ENCODE data around the gene ORC5. TPM values are rescaled to one million over a fixed set of nuclear protein-coding genes. Genes with fewer than 3 reads are reported as not detected.

The ORC5 gene
- polyA plus RNA-seq, 3 donors = 2.8 to 7.9 (median 7.0) TPM

DNA sequence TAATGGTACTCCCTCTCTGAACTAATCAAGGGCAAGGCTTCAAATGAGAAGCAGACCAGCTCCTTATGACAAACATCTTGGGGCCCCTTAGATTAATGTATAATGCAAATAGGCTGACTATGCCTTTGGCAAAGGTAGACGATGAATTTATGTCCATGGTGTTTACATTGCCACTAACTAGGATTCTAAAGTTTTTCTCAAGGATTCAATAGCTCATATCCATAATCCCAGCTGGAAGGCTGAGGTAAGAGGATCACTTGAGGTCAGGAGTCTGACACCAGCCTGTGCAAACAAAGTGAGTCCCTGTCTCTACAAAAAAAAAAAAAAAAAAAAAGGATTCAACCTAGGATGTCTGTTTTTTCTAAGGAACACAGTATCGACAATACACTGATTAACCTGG lies 96.5 kb downstream of the ORC5 start:
- no peaks in the 10 kb centered on the region for H3K79me2 ChIP-seq (ENCODE audit: insufficient read depth, low read length)
- H3K9ac ChIP-seq (ENCODE audit: insufficient read depth, low read length, poor library complexity, severe bottlenecking) = no peak overlapping the region
- H3K4me2 ChIP-seq (replicated peaks; ENCODE audit: extremely low read depth, low read length, poor library complexity, severe bottlenecking) = no peak overlapping the region
- H3K27me3 ChIP-seq (ENCODE audit: control insufficient read depth in 2 of 2, insufficient read depth in 2 of 2, low read length in 2 of 2) = no peaks in the 10 kb centered on the region
- H3K9me3 ChIP-seq (replicated peaks in 1 of 2; ENCODE audit: control insufficient read depth in 1 of 2, insufficient read depth in 1 of 2, low read length in 2 of 2) = no peaks in the 10 kb centered on the region
- Mint-ChIP-seq H3K9me3 (peaks cover 0 to 2% (median 0%) of the 10 kb centered on the region in 7 donors), H3K27ac (no peak overlapping the region), H3K27me3 (ENCODE audit: low read depth in 3 of 3) (peaks cover 0 to 8% (median under 1%) of the 10 kb centered on the region in 3 donors), H3K36me3 (no peaks in the 10 kb centered on the region), H3K4me1 (no peaks in the 10 kb centered on the region), H3K4me3 (no peak overlapping the region)
- no peak for TF ChIP-seq CTCF (IDR thresholded peaks at IDR 0.05)
- no peaks in the 10 kb centered on the region for H4K20me1 ChIP-seq (ENCODE audit: insufficient read depth, low read length)
- H3K27ac ChIP-seq (ENCODE audit: low read depth in 1 of 2, low read length in 2 of 2) = no peak overlapping the region
- no peak overlapping the region for H3K4me3 ChIP-seq (replicated peaks in 1 of 3; ENCODE audit: low read depth in 2 of 3, low read length in 3 of 3)
- no peaks in the 10 kb centered on the region for H3K36me3 ChIP-seq (replicated peaks in 1 of 2; ENCODE audit: control insufficient read depth in 1 of 2, insufficient read depth in 2 of 2, low read length in 2 of 2)
- DNase-seq = no peak
- intact Hi-C loops (cut with micrococcal nuclease) = no loop called here
- H3K4me1 ChIP-seq (ENCODE audit: control insufficient read depth in 1 of 2, insufficient read depth in 2 of 2, low read length in 2 of 2) = no peaks in the 10 kb centered on the region
- H2AFZ ChIP-seq (ENCODE audit: insufficient read depth, low read depth, low read length, poor library complexity, severe bottlenecking) = no peak overlapping the region
- WGBS (ENCODE audit: insufficient coverage) = no CpG with 5 or more reads among the region's 2 CpGs

DNA sequence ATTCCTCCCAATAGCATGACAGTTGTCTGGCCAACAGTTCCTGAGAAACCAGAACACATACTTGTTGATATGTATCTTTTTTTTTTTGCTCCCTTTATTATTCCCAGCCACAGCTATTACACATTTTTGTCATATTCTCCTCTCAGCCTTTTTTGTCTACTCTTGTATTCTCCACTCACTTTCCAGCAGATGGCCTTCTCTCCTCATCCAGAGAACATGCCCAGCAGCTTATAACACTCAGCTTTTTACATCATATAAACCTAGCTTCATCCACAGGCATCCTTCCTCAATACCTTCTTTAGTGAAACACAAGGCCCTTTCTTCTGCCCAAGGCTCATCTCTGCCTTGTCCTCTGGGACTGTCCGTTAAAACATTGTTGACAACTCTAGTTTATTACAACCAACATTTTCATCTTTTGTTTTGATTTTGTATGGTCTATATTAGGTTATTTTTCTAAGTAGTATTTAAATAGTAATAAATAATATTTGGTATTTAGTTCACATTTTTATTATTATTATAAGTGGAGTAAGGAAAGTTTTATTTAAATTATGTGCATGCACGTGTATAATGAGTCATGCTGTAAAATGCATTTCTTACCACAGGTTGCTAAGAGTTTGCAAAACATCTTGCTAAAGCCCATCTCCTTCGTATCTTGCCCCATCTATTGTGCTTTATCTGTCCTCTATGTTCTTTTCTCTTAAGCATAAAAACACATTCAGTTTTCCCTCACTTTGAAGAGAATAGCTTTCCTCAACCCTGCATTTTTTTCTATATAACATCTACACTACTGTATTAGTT lies 101.5 kb downstream of the ORC5 start:
- no peak for TF ChIP-seq CTCF (IDR thresholded peaks at IDR 0.05)
- no peak overlapping the region for H3K9ac ChIP-seq (ENCODE audit: insufficient read depth, low read length, poor library complexity, severe bottlenecking)
- no peaks in the 10 kb centered on the region for H3K36me3 ChIP-seq (replicated peaks in 1 of 2; ENCODE audit: control insufficient read depth in 1 of 2, insufficient read depth in 2 of 2, low read length in 2 of 2)
- Mint-ChIP-seq H3K36me3 (no peaks in the 10 kb centered on the region), H3K4me1 (no peaks in the 10 kb centered on the region), H3K9me3 (peaks cover 0 to 4% (median 0%) of the 10 kb centered on the region in 7 donors), H3K27me3 (ENCODE audit: low read depth in 3 of 3) (peaks cover 2 to 5% (median 3%) of the 10 kb centered on the region in 3 donors), H3K4me3 (no peak overlapping the region), H3K27ac (no peak overlapping the region)
- no peak overlapping the region for H3K4me2 ChIP-seq (replicated peaks; ENCODE audit: extremely low read depth, low read length, poor library complexity, severe bottlenecking)
- H4K20me1 ChIP-seq (ENCODE audit: insufficient read depth, low read length) = no peaks in the 10 kb centered on the region
- no peaks in the 10 kb centered on the region for H3K4me1 ChIP-seq (ENCODE audit: control insufficient read depth in 1 of 2, insufficient read depth in 2 of 2, low read length in 2 of 2)
- 67% methylated on average over 1 of the region's 3 CpGs for WGBS (ENCODE audit: insufficient coverage)
- intact Hi-C loops (cut with micrococcal nuclease) = no loop called here
- no peak overlapping the region for H3K4me3 ChIP-seq (replicated peaks in 1 of 3; ENCODE audit: low read depth in 2 of 3, low read length in 3 of 3)
- no peak overlapping the region for H3K27ac ChIP-seq (ENCODE audit: low read depth in 1 of 2, low read length in 2 of 2)
- no peaks in the 10 kb centered on the region for H3K27me3 ChIP-seq (ENCODE audit: control insufficient read depth in 2 of 2, insufficient read depth in 2 of 2, low read length in 2 of 2)
- no peaks in the 10 kb centered on the region for H3K79me2 ChIP-seq (ENCODE audit: insufficient read depth, low read length)
- no peaks in the 10 kb centered on the region for H3K9me3 ChIP-seq (replicated peaks in 1 of 2; ENCODE audit: control insufficient read depth in 1 of 2, insufficient read depth in 1 of 2, low read length in 2 of 2)
- DNase-seq = no peak
- no peak overlapping the region for H2AFZ ChIP-seq (ENCODE audit: insufficient read depth, low read depth, low read length, poor library complexity, severe bottlenecking)
